Superior temporal gyrus (tissue), 1 donor: ENCODE results near the gene NDUFB7.

ENCODE experiments used
- DNase-seq: peaks from one replicate; pipeline ENCODE4 v3.0.0-alpha.2; 2016; ENCODE audit errors: extremely low spot score

Gene NDUFB7

GRCh38 chr19:14520543-14520942 lies 51.3 kb downstream of the NDUFB7 start:
- no peak for DNase-seq

- no peak for DNase-seq
These were observed 51.9 kb downstream of the NDUFB7 start for GRCh38 chr19:14519860-14520407.

GRCh38 chr19:14519245-14519859 lies 52.5 kb downstream of the NDUFB7 start:
- DNase-seq, result no peak

- peak; percentile 81 for DNase-seq
These were observed 53.9 kb downstream of the NDUFB7 start, which contains the start of gene DNAJB1 for GRCh38 chr19:14517840-14518505. Gene DNAJB1, minus strand, starts transcription at chr19:14518397. Its CDS starts 48 bp downstream, at chr19:14518349.

GRCh38 chr19:14517446-14517839 lies 54.4 kb downstream of the NDUFB7 start:
- DNase-seq, result no peak

GRCh38 chr19:14516746-14517438 lies 55.0 kb downstream of the NDUFB7 start:
- peak; percentile 35 for DNase-seq
